Endothelial cell of umbilical vein (primary cell): ENCODE measurements around the gene FOSL2. TPM values are rescaled to one million over a fixed set of nuclear protein-coding genes. Genes with fewer than 3 reads are reported as not detected.

Source experiments
- BruUV-seq: library from RNA; stranded (reverse); fragments of 400-500 nt; replicated peaks from 2 replicates; lab custom pipeline; 2021; lab: Mats Ljungman, UMichigan
- CTCF ChIA-PET: fragments of 300-600, 350-600 bp; sonication (Branson Sonifier 250); formaldehyde crosslinking; loops from one replicate; lab custom pipeline; 2021; ENCODE audit warnings: antibody characterized with exemption, inconsistent platforms; lab: Charles Lee
- POLR2A ChIA-PET: fragments of 300-600, 350-600 bp; sonication (Branson Sonifier 250); formaldehyde crosslinking; loops from one replicate; lab custom pipeline; 2021; ENCODE audit warnings: antibody characterized with exemption, inconsistent platforms; lab: Charles Lee
- DNase-seq: peaks from one replicate; pipeline ENCODE4 v3.0.0-alpha.2; 2011; ENCODE audit warnings: low read depth, low spot score
- FAIRE-seq: peaks from 2 replicates; lab custom pipeline; 2011; peaks lifted over from hg19 to GRCh38; lab: Jason Lieb, UNC
- H2AFZ ChIP-seq: 2 replicates; pipeline ENCODE4 v1.6.0; 2012; ENCODE audit warnings: low read depth, low read length, control low read depth, inconsistent platforms
- H3K27ac ChIP-seq: 2 replicates; pipeline ENCODE4 v1.5.1; 2011; ENCODE audit warnings: low read depth, mild to moderate bottlenecking, control low read depth, low read length, moderate library complexity; ENCODE audit not compliant: insufficient read depth
- H3K27me3 ChIP-seq, 2 experiments: 2 replicates each; pipeline versions ENCODE4 v1.6.0 to v1.6.1; 2011; ENCODE audit warnings: low read length in 2 of 2, mixed read lengths in 1 of 2; ENCODE audit not compliant: control insufficient read depth in 2 of 2, insufficient read depth in 2 of 2
- H3K36me3 ChIP-seq, 2 experiments: 2 replicates in 1 of 2; 3 replicates in 1 of 2; pipeline ENCODE4 v1.5.1; 2011; ENCODE audit warnings: low read length in 2 of 2, mild to moderate bottlenecking in 1 of 2, moderate library complexity in 1 of 2; ENCODE audit not compliant: control insufficient read depth in 2 of 2, insufficient read depth in 2 of 2; ENCODE audit errors: extremely low read depth in 1 of 2
- H3K4me1 ChIP-seq: 3 replicates; pipeline ENCODE4 v1.5.1; 2011; ENCODE audit warnings: mild to moderate bottlenecking, low read length; ENCODE audit not compliant: control insufficient read depth, insufficient read depth; ENCODE audit errors: extremely low read depth
- H3K4me2 ChIP-seq: 2 replicates; pipeline ENCODE4 v1.6.1; 2011; ENCODE audit warnings: low read length, control low read depth, mixed read lengths; ENCODE audit not compliant: insufficient read depth
- H3K4me3 ChIP-seq, 3 experiments: fragments of 200-600 bp in 1 of 3; sonication (generic), shearing (Covaris generic) in 1 of 3; replicated peaks in 1 of 3; 2 replicates each; pipeline ENCODE4 v1.5.1; 2011 to 2016; ENCODE audit warnings: control low read depth in 3 of 3, low read length in 3 of 3, mild to moderate bottlenecking in 2 of 3, inconsistent platforms in 1 of 3, low read depth in 1 of 3, moderate library complexity in 1 of 3; ENCODE audit not compliant: insufficient read depth in 1 of 3
- H3K79me2 ChIP-seq: 2 replicates; pipeline ENCODE4 v1.6.0; 2012; ENCODE audit warnings: low read length, inconsistent platforms; ENCODE audit not compliant: control insufficient read depth, insufficient read depth
- H3K9ac ChIP-seq: replicated peaks from 2 replicates; pipeline ENCODE3; 2011; ENCODE audit warnings: low read length, control low read depth; ENCODE audit not compliant: insufficient read depth; ENCODE audit errors: extremely low read depth
- H3K9me1 ChIP-seq: replicated peaks from 3 replicates; pipeline ENCODE4 v1.6.0; 2011; ENCODE audit warnings: mild to moderate bottlenecking, low read length; ENCODE audit not compliant: control insufficient read depth, insufficient read depth; ENCODE audit errors: extremely low read depth
- H3K9me3 ChIP-seq: replicated peaks from 2 replicates; pipeline ENCODE4 v1.5.1; 2012; ENCODE audit warnings: low read length, inconsistent platforms; ENCODE audit not compliant: control insufficient read depth, insufficient read depth
- H4K20me1 ChIP-seq: replicated peaks from 2 replicates; pipeline ENCODE3; 2011; ENCODE audit warnings: mild to moderate bottlenecking, low read length; ENCODE audit not compliant: control insufficient read depth, insufficient read depth; ENCODE audit errors: extremely low read depth
- CTCF ChIP-seq, 2 donors: IDR thresholded peaks; 1 replicate in 1 of 2; 2 replicates in 1 of 2; pipeline ENCODE4 v1.5.1; 2011; ENCODE audit warnings: low read length in 2 of 2, mild to moderate bottlenecking in 2 of 2, moderate library complexity in 2 of 2, control low read depth in 1 of 2, inconsistent platforms in 1 of 2, low read depth in 1 of 2; ENCODE audit not compliant: insufficient read depth in 1 of 2; ENCODE audit errors: extremely low read depth in 1 of 2
- EZH2 ChIP-seq: IDR thresholded peaks from 2 replicates; pipeline ENCODE4 v1.6.1; 2012; ENCODE audit warnings: borderline replicate concordance, low read depth, mild to moderate bottlenecking, moderate library complexity, low read length, inconsistent platforms; ENCODE audit not compliant: severe bottlenecking
- FOS ChIP-seq: IDR thresholded peaks from 2 replicates; pipeline ENCODE4 v1.6.1; 2011; ENCODE audit warnings: mild to moderate bottlenecking, low read length, moderate library complexity, borderline replicate concordance; ENCODE audit not compliant: insufficient read depth
- GATA2 ChIP-seq: IDR thresholded peaks from 2 replicates; pipeline ENCODE4 v1.7.0; 2011; ENCODE audit warnings: low read depth, mild to moderate bottlenecking, moderate library complexity, mixed read lengths, low read length; ENCODE audit not compliant: insufficient read length, insufficient read depth
- JUN ChIP-seq: IDR thresholded peaks from 2 replicates; pipeline ENCODE4 v1.6.1; 2011; ENCODE audit warnings: borderline replicate concordance, low read depth; ENCODE audit not compliant: insufficient read length, insufficient read depth
- MAX ChIP-seq: IDR thresholded peaks from 2 replicates; pipeline ENCODE4 v1.6.1; 2011; ENCODE audit not compliant: insufficient read depth, insufficient read length
- MYC ChIP-seq: IDR thresholded peaks from one replicate; pipeline ENCODE4 v1.6.1; 2011; ENCODE audit warnings: mild to moderate bottlenecking, low read depth, low read length
- POLR2A ChIP-seq: IDR thresholded peaks from 2 replicates; pipeline ENCODE4 v1.6.1; 2012; ENCODE audit warnings: low read depth, mild to moderate bottlenecking, control low read depth, low read length
- POLR2AphosphoS5 ChIP-seq: IDR thresholded peaks from 2 replicates; pipeline ENCODE4 v1.6.1; 2012; ENCODE audit warnings: low read depth, mild to moderate bottlenecking, control low read depth, low read length, moderate library complexity; ENCODE audit not compliant: insufficient read depth
- dilution Hi-C: fragments of 300-500 bp; cut with MboI; formaldehyde crosslinking; loops from one replicate; pipeline ENCODE4 v1.15.0; 2019; ENCODE audit warnings: low sequenced_read_pairs; ENCODE audit not compliant: extremely low pct_ligation_motif_present
- intact Hi-C: fragments of 100-400 bp; cut with micrococcal nuclease; formaldehyde crosslinking; loops from one replicate; pipeline ENCODE4 v1.10.0; 2022
- polyA plus RNA-seq, 4 experiments: library from polyadenylated mRNA; depleted of rRNA in 3 of 4; stranded (reverse) in 3 of 4; unstranded in 1 of 4; fragments of >200 nt; gene quantifications; 2 replicates each; pipeline versions ENCODE4 v1.2.1 to v1.2.3, GENCODE V29; 2011 to 2012; ENCODE audit warnings: missing spikeins in 1 of 4
- total RNA-seq: library from RNA; stranded (reverse); gene quantifications from 2 replicates; pipeline ENCODE4 v1.2.3, GENCODE V29; 2021

The FOSL2 gene
- total and polyA plus RNA-seq, 2 donors (not counting 3 experiments of a cell fraction or from before 2014, with no cell fraction given): 43.9 to 85.3 TPM

GRCh38 chr2:28425464-28425835 is 32.8 kb downstream of the FOSL2 start:
- Histone ChIP-seq H3K4me3 (no peak overlapping the region), H3K36me3 (peaks cover 0 to 3% of the 10 kb centered on the region in 2 experiments), H4K20me1 (no peaks in the 10 kb centered on the region), H2AFZ (no peak overlapping the region), H3K4me1 (peaks cover 14% of the 10 kb centered on the region), H3K9me1 (no peaks in the 10 kb centered on the region), H3K9me3 (no peaks in the 10 kb centered on the region), H3K27ac (no peak overlapping the region), H3K27me3 (no peaks in the 10 kb centered on the region), H3K79me2 (no peaks in the 10 kb centered on the region), H3K9ac (no peak overlapping the region), H3K4me2 (no peak overlapping the region)
- no peak for DNase-seq
- intact Hi-C loops (no loop called here), dilution Hi-C loops (no loop called here)
- FAIRE-seq: no peak
- POLR2A ChIA-PET: no interaction called here
- TF ChIP-seq CTCF (IDR thresholded peaks at IDR 0.05; ENCODE audit: extremely low read depth in 1 of 2, insufficient read depth in 1 of 2, low read depth in 1 of 2, low read length in 2 of 2) (no peak), POLR2AphosphoS5 (no peak), JUN (no peak), GATA2 (no peak), MYC (no peak), POLR2A (no peak), MAX (no peak), FOS (no peak), EZH2 (no peak)
- no TSS peak for BruUV-seq
- CTCF ChIA-PET: interaction anchor here (1.6 kb wide), 1 partner anchor 10 kb away, joined by 5 read pairs; no protein-coding TSS in a partner anchor
